Renal cortical epithelial cell (primary cell): ENCODE results near the gene ZNF362. TPM values are rescaled to one million over a fixed set of nuclear protein-coding genes. Genes with fewer than 3 reads are reported as not detected.

Experiments used
- DNase-seq: peaks from one replicate; pipeline ENCODE4 v3.0.0-alpha.2; 2011; ENCODE audit warnings: low read depth
- total RNA-seq: library from RNA; depleted of rRNA; stranded (reverse); fragments of >200 nt; gene quantifications from 2 replicates; pipeline ENCODE4 v1.2.3, GENCODE V29; 2014

ZNF362 gene
- total RNA-seq, 1 donor from 2014 or later = 6.9 TPM

GRCh38 chr1:33268927-33269610, 12.8 kb downstream of the ZNF362 start:
- DNase-seq = no peak

GRCh38 chr1:33269621-33270020, 13.3 kb downstream of the ZNF362 start:
- no peak for DNase-seq

- no peak for DNase-seq
These were observed 14.1 kb downstream of the ZNF362 start for GRCh38 chr1:33270379-33270778.

GRCh38 chr1:33270808-33271465, 14.6 kb downstream of the ZNF362 start:
- DNase-seq = no peak

GRCh38 chr1:33271666-33272505, 15.6 kb downstream of the ZNF362 start:
- DNase-seq = no peak

GRCh38 chr1:33272509-33272908, 16.2 kb downstream of the ZNF362 start:
- DNase-seq = no peak

- no peak for DNase-seq
These were observed 16.6 kb downstream of the ZNF362 start for GRCh38 chr1:33272930-33273329.

GRCh38 chr1:33273406-33273805, 17.1 kb downstream of the ZNF362 start:
- no peak for DNase-seq

- DNase-seq = no peak
These were observed 17.7 kb downstream of the ZNF362 start for GRCh38 chr1:33273961-33274371.

GRCh38 chr1:33274446-33274845, 18.2 kb downstream of the ZNF362 start:
- no peak for DNase-seq

GRCh38 chr1:33275195-33275594, 18.9 kb downstream of the ZNF362 start:
- DNase-seq = no peak

- no peak for DNase-seq
These were observed 19.6 kb downstream of the ZNF362 start for GRCh38 chr1:33275706-33276572.

GRCh38 chr1:33276573-33277298, 20.4 kb downstream of the ZNF362 start:
- DNase-seq = no peak

- no peak for DNase-seq
These were observed 21.3 kb downstream of the ZNF362 start for GRCh38 chr1:33277488-33278084.

- DNase-seq = no peak
These were observed 23.9 kb downstream of the ZNF362 start for GRCh38 chr1:33280091-33280661.

- no peak for DNase-seq
These were observed 25.4 kb downstream of the ZNF362 start for GRCh38 chr1:33281554-33282303.

GRCh38 chr1:33282791-33283190, 26.5 kb downstream of the ZNF362 start:
- no peak for DNase-seq

GRCh38 chr1:33284049-33284448, 27.8 kb downstream of the ZNF362 start:
- no peak for DNase-seq

- DNase-seq = no peak
These were observed 30.3 kb downstream of the ZNF362 start for GRCh38 chr1:33286451-33287185.
